Heart left ventricle (tissue), 13 donors: ENCODE data around the gene MAGEA4.

Experiments
- CTCF ChIP-seq, 12 donors: fragments of 200-600 bp; sonication (generic) in 4 of 12; IDR thresholded peaks; one replicate each; pipeline versions ENCODE4 v1.5.0 to v1.8.0; 2018 to 2022; ENCODE audit warnings: antibody characterized with exemption in 12 of 12, mild to moderate bottlenecking in 5 of 12
- POLR2A ChIP-seq, 2 donors: fragments of 450-650 bp; IDR thresholded peaks; one replicate each; pipeline ENCODE4 v1.6.1; 2017; ENCODE audit warnings: antibody characterized with exemption in 2 of 2, mild to moderate bottlenecking in 2 of 2, moderate library complexity in 2 of 2
- donor health status: ischemic (EF 13 %, LVEDD 7.1; RV severe dilation, severe dysfunction).
- donor health status: DM: no; HTN: yes; CAD: no.
- donor health status: DM: no; HTN: no; CAD: no.
- donor health status: ischemic (EF 25% LVEDD 6.9; RV normal size, moderate dysfunction).
- donor health status: ischemic (EF 25% LVEDD 5.7; RV mildly dilated, moderate dysfunction).
- donor health status: ischemic (EF 35%, LVEDD 5.7; RV mildly dilated, moderate dysfunction).
- donor health status: nonischemic (EF 11% LVEDD 7.7; RV severe dilation, severe dysfunction).
- donor health status: DM: yes; HTN: yes; CAD: no.
- donor health status: PGD.
- donor health status: ischemic (EF 29% LVEDD 5.4; RV normal size, mild dysfunction).
- donor health status: nonischemic (EF 23%, LVEDD 6.1; RV moderate dilation, normal function).

- TF ChIP-seq CTCF (IDR thresholded peaks at IDR 0.05) (no peak), POLR2A (IDR thresholded peaks at IDR 0.05) (no peak)
Observed at GRCh38 chrX:151873096-151873495, 39.6 kb upstream of the MAGEA4 start.
